DMS114 treated with DMSO at 0.1 percent for 48 hours (cell line): ENCODE measurements around the gene SKOR2.

Experiments
- DNase-seq: peaks from one replicate; lab custom pipeline; 2025; ENCODE audit not compliant: unreplicated experiment; lab: John Stamatoyannopoulos, UW

SKOR2 gene, protein sequence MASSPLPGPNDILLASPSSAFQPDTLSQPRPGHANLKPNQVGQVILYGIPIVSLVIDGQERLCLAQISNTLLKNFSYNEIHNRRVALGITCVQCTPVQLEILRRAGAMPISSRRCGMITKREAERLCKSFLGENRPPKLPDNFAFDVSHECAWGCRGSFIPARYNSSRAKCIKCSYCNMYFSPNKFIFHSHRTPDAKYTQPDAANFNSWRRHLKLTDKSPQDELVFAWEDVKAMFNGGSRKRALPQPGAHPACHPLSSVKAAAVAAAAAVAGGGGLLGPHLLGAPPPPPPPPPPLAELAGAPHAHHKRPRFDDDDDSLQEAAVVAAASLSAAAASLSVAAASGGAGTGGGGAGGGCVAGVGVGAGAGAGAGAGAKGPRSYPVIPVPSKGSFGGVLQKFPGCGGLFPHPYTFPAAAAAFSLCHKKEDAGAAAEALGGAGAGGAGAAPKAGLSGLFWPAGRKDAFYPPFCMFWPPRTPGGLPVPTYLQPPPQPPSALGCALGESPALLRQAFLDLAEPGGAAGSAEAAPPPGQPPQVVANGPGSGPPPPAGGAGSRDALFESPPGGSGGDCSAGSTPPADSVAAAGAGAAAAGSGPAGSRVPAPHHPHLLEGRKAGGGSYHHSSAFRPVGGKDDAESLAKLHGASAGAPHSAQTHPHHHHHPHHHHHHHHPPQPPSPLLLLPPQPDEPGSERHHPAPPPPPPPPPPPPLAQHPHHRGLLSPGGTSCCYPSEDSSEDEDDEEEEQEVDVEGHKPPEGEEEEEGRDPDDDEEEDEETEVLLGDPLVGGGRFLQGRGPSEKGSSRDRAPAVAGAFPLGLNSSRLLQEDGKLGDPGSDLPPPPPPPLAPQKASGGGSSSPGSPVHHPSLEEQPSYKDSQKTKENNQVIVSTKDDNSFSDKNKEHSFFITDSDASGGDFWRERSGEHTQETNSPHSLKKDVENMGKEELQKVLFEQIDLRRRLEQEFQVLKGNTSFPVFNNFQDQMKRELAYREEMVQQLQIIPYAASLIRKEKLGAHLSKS

DNA sequence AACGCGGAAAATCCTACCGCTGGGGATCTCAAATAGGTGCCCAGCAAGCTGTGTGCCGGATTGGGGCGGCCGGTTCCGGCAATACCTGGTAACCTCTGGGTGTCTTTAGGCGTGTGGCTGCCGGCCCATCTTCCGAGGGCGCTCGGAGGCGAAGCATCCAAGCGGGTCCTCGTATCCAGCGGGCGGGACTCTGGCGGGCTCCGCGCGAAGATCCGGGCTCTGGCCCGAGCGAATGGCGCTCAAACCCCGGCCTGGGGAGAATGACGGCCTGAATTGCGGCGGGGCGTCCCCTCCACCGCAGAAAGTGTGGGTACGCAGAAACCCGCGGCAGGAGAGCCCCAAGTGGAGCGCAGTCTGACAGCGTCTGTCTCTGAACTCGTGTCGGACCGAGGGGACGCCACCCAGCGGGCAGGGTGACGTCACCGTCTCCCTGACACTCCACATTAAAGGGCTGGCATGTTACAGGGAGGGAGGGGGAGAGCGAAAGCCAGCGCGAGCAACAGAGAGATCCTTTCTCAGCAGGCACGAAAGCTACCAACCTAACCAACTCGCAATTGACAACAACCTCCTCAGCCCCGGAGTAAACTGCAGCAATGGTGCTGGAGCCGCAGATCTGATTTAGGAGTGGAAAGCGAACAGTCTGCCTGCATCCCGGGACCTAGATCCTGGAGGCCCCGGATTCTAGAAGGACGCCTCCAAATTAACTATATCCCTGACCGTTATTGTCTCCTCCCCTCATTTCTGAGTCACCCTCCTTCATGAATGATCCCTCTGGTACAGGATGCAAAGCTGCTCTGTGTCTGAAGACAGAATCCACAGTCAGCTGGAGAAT is at the start of gene SKOR2:
Gene SKOR2, minus strand, starts transcription at position 372 of the 832 bp plus-strand sequence. CDS start 2,477 bp downstream, outside the sequence.
- DNase-seq: no peak

DNA sequence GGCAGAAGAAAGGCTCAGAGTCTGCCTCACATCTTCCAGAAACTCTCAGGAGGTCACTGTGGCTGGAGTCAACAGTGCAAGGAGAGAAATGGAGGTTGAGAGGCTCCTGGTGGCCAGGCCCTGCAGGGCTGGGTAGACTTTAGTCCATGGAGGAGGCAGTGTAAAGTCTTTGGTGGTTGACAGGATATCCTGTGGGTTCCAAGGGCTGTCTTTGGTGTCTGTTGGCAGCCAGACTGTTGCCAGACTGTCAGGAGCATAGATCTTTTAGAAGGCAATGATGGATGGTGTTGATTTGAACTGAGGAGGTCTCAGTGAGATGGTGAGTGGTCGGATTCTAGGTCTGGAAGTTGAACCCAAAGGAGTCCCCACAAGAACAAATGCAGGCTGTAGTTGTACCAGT is 45.0 kb upstream of the SKOR2 start:
- DNase-seq: no peak

DNA sequence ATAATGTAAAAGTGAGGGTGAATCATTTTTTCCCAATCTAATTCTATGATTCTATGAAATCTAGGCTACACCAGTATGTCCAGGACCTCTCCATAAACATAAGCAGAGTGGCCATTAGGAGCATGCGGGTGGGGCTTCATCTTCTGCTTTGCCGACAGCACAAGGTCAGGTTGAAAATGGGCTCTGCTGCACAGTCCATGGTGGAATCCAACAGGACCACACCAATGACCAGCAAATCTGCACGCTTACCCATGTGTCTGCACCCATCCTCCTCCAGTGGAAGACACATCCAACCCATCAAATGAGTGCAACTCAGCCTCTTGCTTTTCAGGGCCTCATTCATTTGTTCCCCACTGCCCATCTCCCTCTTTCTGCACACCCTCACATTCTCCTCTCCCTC is 43.3 kb upstream of the SKOR2 start:
- no peak for DNase-seq

DNA sequence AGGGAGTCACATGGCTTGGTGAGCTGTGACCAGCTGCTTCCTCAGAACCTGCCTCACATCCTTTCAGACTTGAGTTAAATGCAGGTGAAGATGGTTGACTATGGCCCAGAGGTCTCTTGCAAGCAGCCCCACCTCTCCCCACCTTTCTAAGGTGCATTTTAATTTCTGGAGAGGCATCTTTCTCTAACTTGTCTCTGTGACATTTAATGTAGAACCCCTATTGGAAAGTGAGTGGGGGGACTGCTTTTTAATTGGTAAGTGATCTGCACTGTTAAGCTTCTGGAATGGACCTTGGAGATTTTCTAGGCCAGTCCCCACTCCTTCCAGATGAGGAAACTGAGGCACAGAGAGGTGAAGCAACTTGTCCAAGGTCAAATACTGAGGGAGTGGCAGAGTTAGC is 37.3 kb upstream of the SKOR2 start:
- DNase-seq: no peak

DNA sequence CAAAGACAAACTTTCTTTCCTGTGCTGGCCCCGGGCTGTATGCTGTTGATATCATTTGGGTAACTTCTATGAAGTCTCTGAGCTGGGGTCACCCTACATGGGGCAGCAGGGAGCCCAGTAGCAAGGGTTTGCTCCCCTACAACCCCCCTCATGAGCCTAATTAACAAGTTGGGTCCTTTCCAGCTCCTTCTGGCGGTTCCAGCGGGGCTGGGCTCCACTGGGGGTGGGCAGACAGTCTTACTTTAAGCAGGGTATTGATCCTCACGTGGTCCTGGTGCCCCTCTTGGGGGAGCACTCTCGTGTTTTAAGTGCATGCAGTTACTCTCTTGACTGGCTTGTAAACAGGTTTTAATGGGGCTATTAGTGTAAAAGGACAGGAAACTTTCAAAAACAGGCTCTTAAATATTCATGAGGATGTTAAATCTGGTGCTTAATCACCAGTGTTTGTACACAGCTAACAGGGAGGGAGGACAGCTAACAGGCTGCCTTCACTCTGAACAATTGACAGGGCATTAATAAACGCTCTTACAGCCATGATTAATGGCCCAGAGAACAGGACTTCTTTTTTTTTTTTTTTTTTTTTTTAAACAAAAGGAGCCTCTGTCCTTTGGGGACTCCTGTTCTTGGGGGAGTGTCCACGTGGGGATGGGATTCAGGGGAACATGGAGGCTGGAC is 36.6 kb upstream of the SKOR2 start:
- no peak for DNase-seq

DNA sequence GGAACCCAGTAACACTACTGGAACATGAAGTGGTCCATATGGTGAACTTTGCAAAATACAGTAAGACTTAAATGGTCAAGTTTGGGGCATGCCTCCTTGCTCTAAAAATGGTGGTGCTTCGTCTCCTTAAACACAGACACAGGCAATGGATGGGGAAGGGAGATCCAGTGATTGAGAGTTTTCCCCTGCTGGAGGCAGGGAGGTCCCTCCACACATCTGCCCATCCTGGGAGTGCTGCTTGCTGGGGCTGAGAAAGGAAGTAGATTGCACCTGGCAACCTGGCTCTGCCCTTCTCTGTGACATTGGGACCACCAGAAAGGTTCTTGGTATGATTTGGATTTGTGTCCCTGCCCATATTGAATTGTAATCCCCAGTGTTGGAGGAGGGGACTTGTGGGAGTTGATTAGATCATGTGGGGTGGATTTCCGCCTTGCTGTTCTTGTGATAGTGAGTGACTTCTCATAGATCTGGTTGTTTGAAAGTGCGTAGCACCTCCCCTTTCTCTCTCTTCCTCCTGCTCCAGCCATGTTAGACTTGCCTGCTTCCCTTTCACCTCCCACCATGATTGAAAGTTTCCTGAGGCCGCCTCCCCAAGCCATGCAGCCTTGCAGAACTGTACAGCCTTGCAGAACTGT is 35.4 kb upstream of the SKOR2 start:
- DNase-seq: no peak

DNA sequence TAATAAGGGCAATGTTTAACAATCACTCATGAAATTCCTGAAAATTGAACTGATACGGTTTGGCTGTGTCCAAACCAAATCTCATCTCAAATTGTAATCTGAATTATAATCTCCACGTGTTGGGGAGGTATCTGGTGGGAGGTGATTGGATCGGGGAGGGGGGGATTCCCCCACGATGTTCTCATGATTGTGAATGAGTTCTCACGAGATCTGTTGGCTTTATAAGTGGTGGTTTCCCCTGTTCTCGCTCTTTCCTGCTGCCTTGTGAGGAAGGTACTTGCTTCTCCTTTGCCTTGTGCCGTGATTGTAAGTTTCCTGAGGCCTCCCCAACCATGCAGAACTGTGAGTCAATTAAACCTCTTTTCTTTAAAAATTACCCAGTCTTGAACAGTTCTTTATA is 34.0 kb upstream of the SKOR2 start:
- DNase-seq: no peak

DNA sequence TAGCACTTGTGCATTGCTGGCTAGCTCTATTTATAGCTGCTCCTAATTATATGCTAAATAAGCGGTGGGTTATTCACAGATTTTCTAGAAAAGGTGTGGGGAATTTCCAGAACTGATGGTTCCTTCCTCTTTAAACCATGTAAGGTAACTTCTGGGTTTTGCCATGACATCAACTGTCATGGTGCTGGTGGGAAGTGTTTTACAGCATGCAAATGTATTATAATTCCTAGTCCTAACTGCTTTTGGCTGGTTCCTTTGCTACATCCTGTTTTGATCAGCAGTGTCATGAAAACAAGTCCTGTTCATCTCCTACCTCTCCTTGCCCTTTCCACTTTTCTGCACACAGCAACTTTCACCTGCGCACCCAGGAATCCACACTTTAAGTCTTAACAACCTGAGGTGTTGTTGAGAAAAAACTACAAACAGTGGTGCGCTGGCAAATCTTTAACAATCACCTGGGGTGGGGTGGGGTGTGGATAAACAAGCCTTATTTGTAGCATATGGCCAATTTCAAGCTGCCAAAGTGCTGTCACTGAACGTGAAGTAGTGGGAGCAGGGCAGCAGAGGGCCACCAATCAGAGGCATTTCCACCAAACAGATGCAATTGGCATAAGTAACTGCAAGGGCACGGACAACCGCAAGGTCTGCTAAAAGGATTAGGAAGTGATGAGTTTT is 33.4 kb upstream of the SKOR2 start:
- DNase-seq: no peak

DNA sequence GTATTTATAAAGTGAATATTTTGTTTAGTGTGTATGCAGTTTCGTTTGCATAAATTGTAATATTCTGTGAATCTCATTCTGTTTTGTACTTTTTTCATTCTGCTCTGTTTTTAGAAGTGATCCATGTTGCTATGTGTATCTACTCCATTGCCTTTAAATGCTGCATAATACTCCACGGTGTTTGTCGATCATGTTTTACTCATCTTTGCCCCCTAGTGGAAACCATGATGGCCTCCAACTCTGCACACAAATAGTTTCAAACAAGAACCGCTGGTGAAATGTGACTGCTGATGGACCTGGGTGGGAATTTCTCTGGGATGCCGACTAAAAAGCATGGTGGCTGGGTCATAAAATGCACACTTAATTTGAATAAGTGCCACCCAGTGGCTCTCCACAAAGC is 32.0 kb upstream of the SKOR2 start:
- DNase-seq: peak; percentile 13

DNA sequence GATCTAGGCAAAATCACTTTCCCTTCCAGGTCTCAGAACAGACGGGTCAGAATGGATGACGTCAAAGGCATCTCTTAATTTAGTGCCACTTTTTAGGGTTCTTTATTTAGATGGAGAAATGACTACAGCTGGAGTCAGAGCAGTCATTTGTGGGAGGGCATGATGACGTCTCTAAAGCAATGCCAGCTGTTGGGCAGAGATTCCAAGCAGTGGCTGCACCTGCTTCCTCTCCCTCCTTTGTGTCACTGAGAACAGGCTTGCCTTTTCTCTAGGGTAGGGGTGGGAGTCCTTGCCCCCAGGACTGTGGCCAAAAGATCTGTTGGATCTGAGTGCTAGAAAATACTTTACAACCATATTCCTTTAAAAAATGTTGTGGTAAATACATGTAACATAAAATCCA is 28.7 kb upstream of the SKOR2 start:
- DNase-seq: no peak

DNA sequence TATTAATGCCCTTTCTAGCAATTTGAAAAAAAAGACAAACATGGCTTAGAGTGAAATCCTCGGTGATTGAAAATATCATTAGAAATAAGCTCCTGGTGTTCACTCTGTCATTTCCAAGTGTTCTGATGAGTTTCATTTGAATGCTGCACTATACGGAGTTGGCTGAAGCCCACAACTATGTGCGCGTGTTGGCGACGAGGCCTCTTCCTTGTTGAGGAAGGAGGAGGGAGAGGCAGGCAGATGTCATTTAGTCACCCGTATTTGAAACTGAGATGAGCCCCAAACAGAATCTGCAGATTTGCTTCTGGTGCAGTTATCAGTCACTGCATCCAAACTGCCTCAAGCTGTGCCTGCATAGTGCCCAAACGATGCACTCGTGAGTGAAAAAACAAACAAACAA is 23.5 kb upstream of the SKOR2 start:
- DNase-seq: no peak

DNA sequence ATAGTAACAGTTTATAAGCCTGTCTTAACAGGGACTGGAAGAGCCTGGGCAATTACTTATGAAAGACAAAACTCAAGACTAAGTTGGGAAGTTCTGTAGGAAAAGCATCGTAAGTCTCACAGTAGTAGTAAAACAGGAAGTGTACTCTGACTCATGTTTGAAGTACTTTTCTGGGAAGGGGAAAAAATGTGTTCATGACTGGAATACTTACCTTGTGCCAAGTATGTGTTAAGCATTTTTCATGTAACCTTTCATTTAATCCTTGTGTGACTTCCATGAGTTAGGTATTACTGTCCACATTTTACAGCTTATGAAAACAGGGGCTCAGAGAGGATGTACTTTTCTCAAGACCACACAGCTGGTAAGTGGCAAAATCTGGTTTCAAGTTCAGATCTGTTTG is 13.7 kb upstream of the SKOR2 start:
- no peak for DNase-seq

DNA sequence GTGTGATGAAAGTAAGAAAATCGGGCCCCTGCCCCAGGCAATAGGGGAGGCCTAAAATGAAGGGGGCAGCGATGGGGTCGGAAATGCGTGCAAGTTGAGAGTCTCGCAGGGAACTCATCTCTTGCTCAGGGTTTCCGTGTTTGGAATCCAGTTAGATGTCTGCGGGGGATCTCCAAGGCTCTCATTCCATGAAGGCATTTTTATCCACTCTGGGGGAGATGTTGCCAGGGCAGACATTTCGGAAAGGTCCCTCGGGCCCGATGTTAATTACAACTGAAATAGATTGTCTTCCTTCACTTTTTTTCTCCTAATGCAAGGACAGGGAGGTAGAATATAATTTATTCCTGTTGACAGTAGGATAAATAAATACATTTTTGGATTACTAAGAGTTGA is 12.8 kb upstream of the SKOR2 start:
- DNase-seq: no peak

DNA sequence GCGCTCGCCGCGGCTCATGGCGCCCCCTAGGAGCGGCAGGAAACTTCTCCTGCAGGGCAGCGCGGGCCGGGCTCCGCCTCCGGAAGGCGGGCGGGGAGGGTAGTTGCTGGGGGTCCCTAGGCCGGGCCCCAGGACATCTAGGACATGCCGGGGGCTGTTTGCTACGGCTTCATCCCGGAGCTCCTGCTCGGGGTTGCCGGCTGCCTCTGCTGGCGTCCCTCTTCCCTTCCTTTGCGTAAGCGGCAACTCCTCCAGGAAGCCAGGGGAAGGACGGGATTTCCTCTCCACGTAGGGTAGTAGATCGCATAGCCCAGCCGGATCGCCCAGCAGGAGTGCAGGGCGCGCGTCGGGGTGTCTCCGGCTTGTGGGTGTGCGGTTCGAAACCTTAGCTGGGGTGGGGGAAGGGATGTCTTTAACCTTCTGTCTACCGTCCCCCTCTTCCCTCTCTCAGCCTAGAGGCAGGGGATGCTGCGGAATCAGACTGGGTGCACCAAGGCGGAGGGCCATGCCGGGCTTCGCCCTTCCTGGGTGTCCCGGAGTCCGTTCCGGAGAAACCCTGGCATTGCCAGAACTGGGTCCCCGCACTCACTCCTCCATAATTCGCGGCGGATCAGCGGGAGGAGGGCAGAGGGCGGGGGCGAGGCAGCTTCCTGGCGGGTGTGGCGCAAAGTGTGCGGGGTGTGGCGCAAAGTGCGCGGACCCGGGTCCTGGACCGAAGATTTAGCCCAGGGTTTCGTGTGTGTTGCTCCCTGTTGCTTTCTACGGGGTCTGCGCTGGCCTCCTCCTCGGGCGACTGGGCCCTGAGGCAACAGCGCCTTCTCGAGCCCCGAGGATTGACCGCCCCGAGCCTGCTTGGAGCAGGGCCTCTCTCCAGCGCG is 12.2 kb upstream of the SKOR2 start:
- no peak for DNase-seq

DNA sequence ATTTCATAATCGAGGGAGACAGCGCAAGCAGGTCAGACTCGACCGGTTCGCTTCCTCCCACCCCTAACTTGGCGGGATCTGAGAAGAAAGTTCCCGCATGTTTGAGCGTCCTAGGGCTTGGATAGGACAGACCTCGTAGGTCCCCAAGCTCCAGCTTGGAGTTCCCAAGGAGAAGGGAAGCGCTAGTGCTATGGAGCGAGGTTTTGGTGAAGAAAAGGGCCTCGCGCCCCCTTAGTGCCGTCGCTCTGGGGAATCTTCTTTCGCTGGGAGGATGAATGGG is 11.6 kb upstream of the SKOR2 start:
- no peak for DNase-seq

DNA sequence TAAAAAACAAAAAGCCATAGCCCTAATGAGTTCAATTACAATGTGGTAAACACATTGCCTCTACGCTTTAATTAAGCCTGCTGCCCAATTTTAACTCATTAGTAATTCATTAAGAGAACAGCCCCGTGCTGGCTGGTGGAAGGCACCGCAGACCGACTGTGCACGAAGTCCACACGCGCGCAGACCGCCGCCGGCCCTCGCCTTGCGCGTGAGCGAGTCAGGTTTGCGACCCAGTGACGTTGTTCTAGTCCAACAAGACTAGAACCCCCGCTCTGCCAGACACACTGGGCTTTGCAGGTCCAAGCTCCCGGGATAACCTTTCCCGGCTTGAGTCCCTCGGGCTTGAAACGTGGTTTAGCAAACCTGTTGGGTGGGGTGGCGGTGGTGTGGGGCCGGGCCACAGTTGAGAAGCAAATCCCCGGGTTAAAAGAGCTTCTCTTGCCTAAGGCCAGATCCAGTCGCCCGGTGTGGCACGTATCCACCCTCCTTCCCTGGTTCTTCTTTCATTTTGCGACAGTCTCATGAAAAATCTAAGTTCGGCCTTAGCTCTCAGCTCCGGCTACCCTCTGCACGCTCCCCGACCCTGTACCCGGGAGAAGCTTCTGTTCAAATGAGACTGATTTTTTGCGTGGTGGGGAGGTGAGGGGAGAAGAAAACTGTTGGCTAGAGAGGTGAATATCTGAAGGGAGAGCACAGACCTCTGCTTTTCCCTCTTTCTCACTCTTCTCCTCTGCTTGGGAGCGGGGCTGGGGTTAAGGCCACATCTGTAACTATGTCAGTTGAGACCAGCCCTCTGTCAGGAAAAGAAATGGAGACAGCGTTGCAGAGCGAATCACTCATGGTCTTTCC is 11.1 kb upstream of the SKOR2 start:
- no peak for DNase-seq

DNA sequence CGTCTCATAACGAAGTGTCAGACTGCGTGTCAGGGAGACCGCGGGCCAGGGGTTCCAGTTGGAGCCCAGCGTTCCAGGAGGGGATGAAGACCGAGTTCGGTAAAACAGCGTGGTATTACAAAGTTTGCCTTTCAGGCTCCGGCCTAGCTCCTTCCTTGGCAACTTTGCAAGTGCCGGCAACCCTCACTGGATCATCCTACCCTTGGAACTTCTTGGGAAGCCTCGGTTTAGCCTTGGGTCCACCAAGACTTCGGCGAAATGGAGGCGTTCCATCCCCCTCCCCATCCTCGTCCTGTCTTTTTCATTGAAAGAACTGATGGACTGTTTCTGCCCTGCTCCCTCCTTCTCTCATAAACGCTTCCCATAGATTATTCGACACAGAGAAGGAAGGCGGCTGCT is 10.4 kb upstream of the SKOR2 start:
- DNase-seq: no peak
